Thyroid gland (tissue), 4 donors: ENCODE measurements around the gene CTNNA2. TPM values are rescaled to one million over a fixed set of nuclear protein-coding genes. Genes with fewer than 3 reads are reported as not detected.

Experiments used
- DNase-seq, 2 donors: peaks; one replicate each; pipeline ENCODE4 v3.0.0-alpha.2; 2019
- H3K27ac ChIP-seq, 3 donors: fragments of 200-600 bp; sonication (generic); 1 replicate in 2 of 3; 2 replicates in 1 of 3; pipeline ENCODE4 v1.5.1; 2016 to 2019; ENCODE audit warnings: mild to moderate bottlenecking in 1 of 3, moderate library complexity in 1 of 3
- H3K27me3 ChIP-seq: fragments of 200-600 bp; sonication (generic); one replicate; pipeline ENCODE4 v1.5.1; 2019
- H3K36me3 ChIP-seq, 2 donors: fragments of 200-600 bp; sonication (generic); one replicate each; pipeline ENCODE4 v1.5.1; 2016 to 2019
- H3K4me1 ChIP-seq, 2 donors: fragments of 200-600 bp; sonication (generic); one replicate each; pipeline ENCODE4 v1.5.1; 2017 to 2019
- H3K4me3 ChIP-seq, 3 donors: fragments of 200-600 bp; sonication (generic); replicated peaks in 1 of 3; 1 replicate in 2 of 3; 2 replicates in 1 of 3; pipeline ENCODE4 v1.5.1; 2016; ENCODE audit warnings: mild to moderate bottlenecking in 1 of 3
- H3K9me3 ChIP-seq: fragments of 200-600 bp; sonication (generic); one replicate; pipeline ENCODE4 v1.5.1; 2017
- POLR2A ChIP-seq, 2 donors: fragments of 450-650 bp; IDR thresholded peaks; one replicate each; pipeline ENCODE4 v1.6.1; 2017; ENCODE audit warnings: antibody characterized with exemption in 2 of 2, mild to moderate bottlenecking in 2 of 2, moderate library complexity in 1 of 2
- WGBS, 2 donors: methylation state at CpG; one replicate each; pipeline ENCODE4 v1.1.5; 2017; 5-methylcytosine and 5-hydroxymethylcytosine counted together
- intact Hi-C: fragments of 100-400 bp; cut with DNase I; formaldehyde crosslinking; loops from one replicate; pipeline ENCODE4 v1.15.1; 2023
- total RNA-seq, 4 donors: library from RNA; depleted of rRNA; stranded (reverse); fragments of >200 nt; gene quantifications; one replicate each; pipeline ENCODE4 v1.2.3, GENCODE V29; 2016
- TF ChIP-seq, protein P1 (sequence below), 6 experiments: fragments of 200-600 bp in 3 of 6; fragments of 450-650 bp in 3 of 6; sonication (generic) in 3 of 6; IDR thresholded peaks; one replicate each; pipeline ENCODE4 v1.5.1; 2016 to 2019; ENCODE audit warnings: antibody characterized with exemption in 6 of 6, mild to moderate bottlenecking in 2 of 6, inconsistent platforms in 1 of 6, moderate library complexity in 1 of 6

Gene CTNNA2
- total RNA-seq, 4 donors from 2014 or later, result 0.13 to 0.44 (median 0.22) TPM; not detected in 1

DNA sequence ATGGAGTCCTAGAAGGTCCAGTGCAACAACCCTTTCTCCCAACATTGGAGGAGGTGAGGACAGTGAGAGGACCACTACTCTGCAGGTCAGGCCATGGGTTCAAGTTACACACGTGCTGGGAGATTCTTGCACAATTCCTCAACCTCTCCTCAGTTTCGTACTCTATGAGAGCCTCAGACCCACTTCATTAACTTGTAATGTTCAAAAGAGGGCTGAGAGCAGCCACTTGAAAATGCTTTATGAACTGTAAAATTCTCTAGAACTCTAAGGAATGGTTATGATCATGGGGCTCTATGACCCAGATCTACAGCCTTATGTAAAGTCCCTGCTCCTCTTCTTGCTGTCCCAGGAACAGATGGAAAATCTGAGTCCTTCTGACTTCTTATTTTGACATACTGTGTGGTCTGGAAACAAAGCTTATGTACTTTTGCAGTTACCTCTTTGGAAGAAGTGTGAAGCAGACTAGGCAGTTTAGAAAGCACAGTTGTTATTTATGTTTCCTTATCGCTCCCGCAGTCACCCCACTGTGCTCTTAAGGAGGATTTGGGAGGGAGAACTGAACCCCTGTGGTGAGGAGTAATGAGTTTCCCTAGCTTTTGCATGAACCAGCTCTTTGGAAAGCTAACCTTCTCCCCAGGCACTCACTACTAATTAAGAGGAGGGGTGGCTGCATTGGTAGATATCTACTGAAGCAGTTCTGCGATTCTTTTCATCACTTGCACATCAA is 495.1 kb downstream of the CTNNA2 start:
- 14 to 30% methylated on average over 5 of the region's 5 CpGs for WGBS, 2 donors

DNA sequence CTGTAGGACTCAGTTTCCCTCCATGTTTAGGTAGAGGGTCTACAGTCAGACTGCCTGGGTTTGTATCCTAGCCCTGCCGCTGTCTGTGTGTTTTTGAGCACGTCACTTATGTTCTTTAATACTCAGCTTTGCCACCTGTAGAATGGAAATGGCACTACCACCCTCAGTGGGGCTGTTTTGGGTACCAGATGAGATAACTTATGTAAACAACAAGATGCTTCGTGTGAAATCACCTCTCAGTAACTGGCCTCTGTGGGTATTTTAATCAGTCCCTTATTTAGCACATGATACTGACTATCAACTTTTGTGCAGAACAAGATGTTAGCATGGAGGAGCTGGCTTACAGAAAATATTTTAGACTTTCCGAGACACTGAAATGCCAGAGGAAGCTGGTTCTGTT is 495.7 kb downstream of the CTNNA2 start:
- TF ChIP-seq, protein P1, sequence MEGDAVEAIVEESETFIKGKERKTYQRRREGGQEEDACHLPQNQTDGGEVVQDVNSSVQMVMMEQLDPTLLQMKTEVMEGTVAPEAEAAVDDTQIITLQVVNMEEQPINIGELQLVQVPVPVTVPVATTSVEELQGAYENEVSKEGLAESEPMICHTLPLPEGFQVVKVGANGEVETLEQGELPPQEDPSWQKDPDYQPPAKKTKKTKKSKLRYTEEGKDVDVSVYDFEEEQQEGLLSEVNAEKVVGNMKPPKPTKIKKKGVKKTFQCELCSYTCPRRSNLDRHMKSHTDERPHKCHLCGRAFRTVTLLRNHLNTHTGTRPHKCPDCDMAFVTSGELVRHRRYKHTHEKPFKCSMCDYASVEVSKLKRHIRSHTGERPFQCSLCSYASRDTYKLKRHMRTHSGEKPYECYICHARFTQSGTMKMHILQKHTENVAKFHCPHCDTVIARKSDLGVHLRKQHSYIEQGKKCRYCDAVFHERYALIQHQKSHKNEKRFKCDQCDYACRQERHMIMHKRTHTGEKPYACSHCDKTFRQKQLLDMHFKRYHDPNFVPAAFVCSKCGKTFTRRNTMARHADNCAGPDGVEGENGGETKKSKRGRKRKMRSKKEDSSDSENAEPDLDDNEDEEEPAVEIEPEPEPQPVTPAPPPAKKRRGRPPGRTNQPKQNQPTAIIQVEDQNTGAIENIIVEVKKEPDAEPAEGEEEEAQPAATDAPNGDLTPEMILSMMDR (IDR thresholded peaks at IDR 0.05), result no peak
- TF ChIP-seq POLR2A (IDR thresholded peaks at IDR 0.05), result no peak
- H3K4me3 ChIP-seq, result no peak overlapping the region
- WGBS, 2 donors, result 77 to 82% methylated on average over 4 of the region's 4 CpGs
- H3K36me3 ChIP-seq, result no peaks in the 10 kb centered on the region
- no peak for DNase-seq
- H3K4me1 ChIP-seq, result peaks cover 7 to 11% of the 10 kb centered on the region in 2 donors
- intact Hi-C loops, result no loop called here
- H3K27me3 ChIP-seq, result no peaks in the 10 kb centered on the region
- no peaks in the 10 kb centered on the region for H3K9me3 ChIP-seq
- no peak overlapping the region for H3K27ac ChIP-seq

More for the DNA sequence above, 495.1 kb downstream of the CTNNA2 start:
- intact Hi-C loops, result no loop called here
- no peak for DNase-seq
- Histone ChIP-seq H3K9me3 (no peaks in the 10 kb centered on the region), H3K4me3 (no peak overlapping the region), H3K36me3 (no peaks in the 10 kb centered on the region), H3K27ac (no peak overlapping the region), H3K4me1 (peaks cover 7 to 11% of the 10 kb centered on the region in 2 donors), H3K27me3 (no peaks in the 10 kb centered on the region)
- no peak for TF ChIP-seq POLR2A (IDR thresholded peaks at IDR 0.05)
- TF ChIP-seq, protein P1 (IDR thresholded peaks at IDR 0.05), result no peak

DNA sequence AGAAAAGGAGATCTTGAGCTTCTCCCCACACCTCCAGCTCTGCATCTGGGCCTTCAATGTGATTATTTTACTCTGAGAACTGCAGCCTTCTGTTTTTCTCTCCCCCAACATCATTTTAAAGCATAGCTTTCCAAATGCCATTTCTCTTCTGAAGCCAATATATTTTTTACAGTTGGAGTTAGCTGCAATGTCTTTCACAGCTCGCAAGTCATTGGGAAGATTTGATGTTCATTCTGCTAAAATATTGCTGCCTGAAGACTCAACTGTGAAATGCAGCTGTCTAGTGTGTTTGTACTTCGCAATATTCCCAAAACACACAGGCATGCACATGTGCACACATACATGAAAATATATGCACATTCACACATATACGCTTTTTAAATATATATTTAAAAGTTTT is 496.4 kb downstream of the CTNNA2 start:
- H3K4me1 ChIP-seq, result peaks cover 7 to 11% of the 10 kb centered on the region in 2 donors
- no peak overlapping the region for H3K27ac ChIP-seq
- no peaks in the 10 kb centered on the region for H3K36me3 ChIP-seq
- H3K9me3 ChIP-seq, result no peaks in the 10 kb centered on the region
- no peak for DNase-seq
- TF ChIP-seq, protein P1 (IDR thresholded peaks at IDR 0.05), result no peak
- no peak for TF ChIP-seq POLR2A (IDR thresholded peaks at IDR 0.05)
- no peak overlapping the region for H3K4me3 ChIP-seq
- WGBS, 2 donors, result 91 to 92% methylated on average over 3 of the region's 3 CpGs
- intact Hi-C loops, result no loop called here
- no peaks in the 10 kb centered on the region for H3K27me3 ChIP-seq

DNA sequence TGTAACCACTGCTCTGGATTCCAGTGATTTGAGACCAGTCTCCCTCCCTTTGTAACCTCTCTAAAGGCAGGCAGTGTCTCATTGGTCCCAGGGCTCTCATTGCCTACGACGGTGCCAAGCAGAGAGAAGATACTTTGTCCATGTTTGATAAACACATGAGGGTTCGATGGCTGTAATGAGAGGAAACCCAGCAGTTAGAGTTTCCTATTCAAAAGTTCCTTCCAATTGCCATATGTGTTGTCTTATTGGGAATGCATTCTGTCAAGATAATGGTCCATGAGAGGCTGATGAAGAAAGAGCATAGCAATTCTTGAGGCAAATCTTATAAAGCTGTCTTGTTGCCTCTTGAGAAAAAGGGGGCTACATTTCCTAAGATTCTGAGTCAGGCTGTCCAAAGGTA is 499.2 kb downstream of the CTNNA2 start:
- intact Hi-C loops, result no loop called here

DNA sequence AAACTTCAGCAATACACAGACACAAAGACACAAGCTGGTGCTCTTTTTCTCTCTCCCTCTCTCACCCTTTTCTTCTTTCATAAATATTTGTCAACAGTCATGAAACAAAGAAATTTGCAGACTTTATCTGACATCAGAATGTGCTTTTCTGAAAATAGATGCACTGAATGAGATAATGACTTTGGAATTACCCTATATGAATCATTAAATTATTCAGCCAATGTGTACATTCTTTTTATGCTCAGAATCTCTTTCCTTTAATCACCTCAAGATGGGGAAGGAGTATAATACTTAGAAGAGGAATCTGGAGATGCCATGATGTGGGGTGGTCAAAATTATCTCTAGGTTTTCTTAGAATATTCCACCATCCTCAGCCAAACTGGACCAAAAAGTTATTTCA is 501.8 kb downstream of the CTNNA2 start:
- Histone ChIP-seq H3K27me3 (no peaks in the 10 kb centered on the region), H3K4me1 (peaks cover 4 to 5% of the 10 kb centered on the region in 2 donors), H3K36me3 (no peaks in the 10 kb centered on the region), H3K9me3 (no peaks in the 10 kb centered on the region), H3K27ac (no peak overlapping the region), H3K4me3 (no peak overlapping the region)
- DNase-seq, result no peak
- TF ChIP-seq, protein P1 (IDR thresholded peaks at IDR 0.05), result no peak
- no peak for TF ChIP-seq POLR2A (IDR thresholded peaks at IDR 0.05)
- intact Hi-C loops, result no loop called here

More for the DNA sequence above, 499.2 kb downstream of the CTNNA2 start:
- WGBS, 2 donors, result 37 to 51% methylated on average over 3 of the region's 3 CpGs
- DNase-seq, result no peak
- no peaks in the 10 kb centered on the region for H3K9me3 ChIP-seq
- no peak for TF ChIP-seq POLR2A (IDR thresholded peaks at IDR 0.05)
- peaks cover 7 to 11% of the 10 kb centered on the region in 2 donors for H3K4me1 ChIP-seq
- no peaks in the 10 kb centered on the region for H3K27me3 ChIP-seq
- H3K4me3 ChIP-seq, result no peak overlapping the region
- no peak overlapping the region for H3K27ac ChIP-seq
- H3K36me3 ChIP-seq, result no peaks in the 10 kb centered on the region
